Mammary epithelial cell (primary cell): ENCODE measurements around the gene CDK7.

ENCODE experiments used
- CTCF ChIP-seq, 2 donors: IDR thresholded peaks in 1 of 2; conservative IDR thresholded peaks in 1 of 2; 2 replicates each; pipeline ENCODE4 v1.5.1; 2011 to 2012; ENCODE audit warnings: inconsistent platforms in 2 of 2, low read length in 2 of 2, mild to moderate bottlenecking in 2 of 2, control low read depth in 1 of 2, low read depth in 1 of 2; ENCODE audit not compliant: insufficient read depth in 1 of 2; ENCODE audit errors: extremely low read depth in 1 of 2
- EZH2 ChIP-seq: IDR thresholded peaks from 2 replicates; pipeline ENCODE4 v1.6.1; 2012; ENCODE audit warnings: low read length, inconsistent platforms, borderline replicate concordance

GRCh38 chr5:69281114-69281513 lies 46.4 kb downstream of the CDK7 start:
- TF ChIP-seq CTCF (conservative IDR thresholded peaks at IDR 0.05 in 1 of 2, IDR thresholded peaks at IDR 0.05 in 1 of 2; ENCODE audit: extremely low read depth in 1 of 2, insufficient read depth in 1 of 2, low read depth in 1 of 2, low read length in 2 of 2) (no peak), EZH2 (no peak)
